Measurements from ENCODE around the gene PRKN.

- TF ChIP-seq ZNF560 (tag by site-specific recombination; IDR thresholded peaks at IDR 0.05; ENCODE audit: borderline replicate concordance) (no peak), ZNF423 (tag by site-specific recombination; IDR thresholded peaks at IDR 0.05) (no peak), REST (tag by site-specific recombination; IDR thresholded peaks at IDR 0.05) (no peak)
Measured at GRCh38 chr6:161342039-161342438, 1385.5 kb downstream of the PRKN start.
